ENCODE data around the gene CEP164. TPM values are rescaled to one million over a fixed set of nuclear protein-coding genes. Genes with fewer than 3 reads are reported as not detected.
"Not testable (repeated sequence)": the region's sequence is repeated elsewhere in the genome, so short reads cannot be mapped to it uniquely, and the experiment has no call there.

Gene CEP164
- polyA plus RNA-seq, 12 donors, result 10.9 to 29.2 (median 12.6) TPM; not detected in 1

DNA sequence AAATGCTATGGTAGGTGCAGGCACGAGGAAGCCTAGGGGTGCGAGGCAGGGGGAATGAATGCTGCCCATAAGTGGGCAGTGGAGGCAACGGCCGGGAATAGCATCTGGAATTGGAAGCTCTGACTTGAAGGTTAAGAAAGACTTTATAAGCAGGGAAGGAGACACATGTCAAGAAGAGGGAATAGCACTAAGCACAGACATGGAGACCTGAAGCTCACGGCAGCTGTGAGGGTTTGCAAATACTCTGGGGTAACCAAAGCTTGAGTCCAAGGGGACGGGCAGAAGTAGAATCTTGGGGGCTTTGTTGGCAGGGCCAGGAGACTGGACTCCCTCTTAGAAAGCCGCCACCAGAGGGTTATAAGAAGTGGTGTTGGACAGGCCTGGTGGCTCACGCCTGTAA lies 112.6 kb downstream of the CEP164 start:
- DNase-seq, result no peak

DNA sequence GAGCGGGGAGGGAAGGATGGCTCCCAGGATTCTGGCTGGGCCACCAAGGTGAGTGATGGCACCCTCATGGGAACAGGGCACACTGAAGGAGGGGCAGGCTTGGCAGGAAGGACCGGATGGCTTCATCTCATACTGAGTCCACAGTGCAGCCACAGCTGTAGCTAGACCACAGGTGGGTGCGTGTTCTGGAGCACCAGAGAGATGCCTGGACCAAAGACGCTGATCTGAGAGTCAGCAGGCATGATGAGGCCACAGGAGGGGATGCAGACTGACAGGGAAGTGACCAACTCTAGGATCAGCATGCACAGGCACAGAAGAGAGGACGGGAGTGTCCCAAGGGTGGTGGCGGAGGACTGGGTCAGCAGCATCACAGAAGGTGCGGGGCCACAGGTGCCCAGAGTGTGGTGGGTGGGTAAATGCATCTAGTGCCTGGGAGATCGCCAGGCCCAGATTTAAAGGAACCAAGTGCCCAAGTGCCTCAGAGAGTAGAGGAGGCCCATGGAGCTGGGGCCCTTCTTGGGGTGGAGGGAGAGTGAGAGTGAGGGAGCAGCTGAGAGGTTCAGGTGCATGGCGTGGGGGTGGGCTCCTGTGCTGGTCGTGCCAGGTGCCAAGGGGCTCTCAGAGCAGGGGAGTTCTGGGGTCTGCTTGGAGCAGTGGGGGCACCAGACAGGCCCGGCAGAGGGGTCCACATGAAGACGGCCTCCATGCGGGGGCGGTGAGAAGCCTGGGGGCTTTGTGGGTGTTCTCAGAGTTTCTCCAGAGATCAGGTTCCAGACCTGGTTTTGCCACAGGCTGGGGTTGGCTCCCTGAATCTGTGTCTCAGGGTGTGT lies 113.7 kb downstream of the CEP164 start:
- no peak for DNase-seq

DNA sequence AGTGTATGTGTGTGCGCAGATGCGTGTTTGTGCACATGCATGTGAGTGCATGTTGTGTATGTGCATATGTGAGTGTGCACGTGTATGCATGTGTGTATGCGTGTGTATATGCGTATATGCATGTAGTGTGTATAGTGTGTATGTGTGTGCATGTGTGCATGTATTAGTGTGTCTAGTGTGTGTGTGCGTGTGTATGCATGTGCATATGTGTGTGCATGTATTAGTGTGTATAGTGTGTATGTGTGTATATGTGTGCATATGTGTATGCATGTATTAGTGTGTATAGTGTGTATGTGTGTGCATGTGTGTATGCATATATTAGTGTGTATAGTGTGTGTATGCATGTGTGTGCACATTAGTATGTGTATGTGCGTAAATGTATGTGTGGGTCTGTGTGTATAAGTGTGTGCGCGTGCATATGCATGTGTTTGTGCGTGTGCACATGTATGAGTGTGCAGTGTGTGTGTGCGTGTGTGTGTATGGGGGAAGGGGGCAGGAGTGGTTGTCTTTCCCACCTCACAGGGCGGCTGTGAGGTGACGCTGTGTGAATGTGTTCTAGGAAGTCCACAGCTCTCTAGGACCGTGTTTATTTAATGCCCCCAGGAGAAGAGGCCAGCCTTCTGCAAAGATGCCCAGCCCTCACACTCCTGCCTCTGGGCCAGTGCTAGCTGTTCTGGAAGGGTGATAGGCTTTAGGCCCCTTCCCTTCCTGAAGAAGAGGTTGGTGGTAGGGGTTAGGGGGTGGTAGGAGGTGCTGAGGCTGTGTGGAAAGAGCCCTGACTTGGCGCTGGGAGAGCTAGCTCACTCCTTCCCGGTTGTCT lies 114.6 kb downstream of the CEP164 start:
- no peak for DNase-seq

DNA sequence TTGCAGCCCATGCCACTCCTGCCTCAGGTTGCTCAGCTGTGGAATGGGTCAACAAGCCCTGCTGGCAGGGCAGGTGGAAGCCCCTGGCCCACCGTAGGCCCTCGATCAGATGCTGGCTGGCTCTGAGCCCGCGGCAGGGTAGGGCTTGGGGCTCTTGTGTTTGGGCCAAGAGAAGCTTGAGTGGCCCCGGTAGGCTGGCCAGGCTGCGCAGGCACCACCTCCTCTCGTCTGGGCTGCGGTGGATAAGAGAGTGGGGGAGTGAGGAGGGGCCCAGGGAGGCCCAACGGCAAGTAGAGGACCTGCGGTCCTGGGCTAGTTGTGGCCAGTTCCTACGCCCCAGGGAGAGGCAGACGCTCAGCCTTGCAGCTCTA lies 115.2 kb downstream of the CEP164 start:
- DNase-seq, result no peak

DNA sequence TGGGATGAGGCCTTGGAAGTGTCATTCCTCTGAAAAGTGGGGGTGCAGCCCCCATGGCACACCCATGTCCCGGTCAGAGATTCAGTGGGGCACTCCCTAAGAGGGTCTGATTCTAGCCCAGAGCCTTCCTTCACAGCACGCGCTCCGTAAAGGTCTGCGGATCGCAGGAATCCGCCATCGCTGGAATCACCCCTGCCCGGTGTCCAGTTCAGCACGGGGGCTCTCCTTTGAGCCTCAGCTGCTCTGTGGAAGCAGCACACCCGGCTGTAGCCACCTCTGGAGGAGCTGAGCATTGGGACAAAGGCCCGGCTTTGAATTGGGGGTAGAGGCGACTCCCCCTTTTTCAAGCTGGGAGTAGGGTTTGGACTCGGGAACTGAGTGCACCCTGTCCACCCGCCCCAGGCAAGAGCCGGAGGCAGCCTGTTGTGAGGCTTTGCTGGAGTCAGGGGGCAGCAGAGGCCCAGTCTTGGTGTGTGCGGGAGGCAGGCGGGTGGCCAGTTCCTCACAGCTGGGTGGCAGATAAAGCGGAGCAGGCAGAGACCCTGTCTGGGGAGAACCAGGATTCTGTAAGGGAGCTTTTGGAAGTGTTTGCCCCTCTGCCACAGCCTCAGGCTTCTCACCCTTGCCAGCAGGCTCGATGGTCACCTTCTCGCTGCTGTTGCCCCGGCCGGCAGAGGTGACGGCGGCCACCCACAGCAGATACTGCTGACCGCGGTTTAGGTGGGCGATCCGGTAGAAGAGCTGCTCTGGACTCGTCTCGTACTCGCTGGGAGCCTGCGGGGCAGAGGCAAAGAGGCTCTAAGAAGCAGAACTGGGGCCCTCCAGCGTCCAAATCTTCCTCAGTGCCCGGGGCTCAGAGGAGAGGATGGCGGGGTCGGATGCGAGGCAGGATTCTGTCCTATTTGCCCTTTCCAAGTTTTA lies 115.9 kb downstream of the CEP164 start:
- peak; percentile 60 for DNase-seq

DNA sequence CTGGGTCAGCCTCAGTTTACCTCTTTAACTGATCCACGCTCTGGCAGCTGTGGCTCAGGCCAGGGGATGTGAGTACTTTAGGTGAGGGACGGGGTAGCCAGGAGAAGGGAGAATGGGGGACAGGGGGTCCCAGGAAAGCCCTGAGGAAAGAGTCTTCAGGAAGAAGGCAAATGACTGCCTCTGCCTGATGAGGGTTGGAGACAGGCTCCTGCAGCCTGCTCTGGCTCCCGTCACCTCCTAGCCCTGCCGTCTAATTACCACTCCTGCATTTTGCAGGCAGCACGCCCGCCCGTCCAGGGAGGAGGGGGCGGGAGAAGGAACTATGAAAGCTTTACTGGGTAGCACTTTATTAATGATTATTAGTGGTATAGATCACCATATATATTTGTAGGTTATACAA lies 116.6 kb downstream of the CEP164 start:
- DNase-seq, result no peak

DNA sequence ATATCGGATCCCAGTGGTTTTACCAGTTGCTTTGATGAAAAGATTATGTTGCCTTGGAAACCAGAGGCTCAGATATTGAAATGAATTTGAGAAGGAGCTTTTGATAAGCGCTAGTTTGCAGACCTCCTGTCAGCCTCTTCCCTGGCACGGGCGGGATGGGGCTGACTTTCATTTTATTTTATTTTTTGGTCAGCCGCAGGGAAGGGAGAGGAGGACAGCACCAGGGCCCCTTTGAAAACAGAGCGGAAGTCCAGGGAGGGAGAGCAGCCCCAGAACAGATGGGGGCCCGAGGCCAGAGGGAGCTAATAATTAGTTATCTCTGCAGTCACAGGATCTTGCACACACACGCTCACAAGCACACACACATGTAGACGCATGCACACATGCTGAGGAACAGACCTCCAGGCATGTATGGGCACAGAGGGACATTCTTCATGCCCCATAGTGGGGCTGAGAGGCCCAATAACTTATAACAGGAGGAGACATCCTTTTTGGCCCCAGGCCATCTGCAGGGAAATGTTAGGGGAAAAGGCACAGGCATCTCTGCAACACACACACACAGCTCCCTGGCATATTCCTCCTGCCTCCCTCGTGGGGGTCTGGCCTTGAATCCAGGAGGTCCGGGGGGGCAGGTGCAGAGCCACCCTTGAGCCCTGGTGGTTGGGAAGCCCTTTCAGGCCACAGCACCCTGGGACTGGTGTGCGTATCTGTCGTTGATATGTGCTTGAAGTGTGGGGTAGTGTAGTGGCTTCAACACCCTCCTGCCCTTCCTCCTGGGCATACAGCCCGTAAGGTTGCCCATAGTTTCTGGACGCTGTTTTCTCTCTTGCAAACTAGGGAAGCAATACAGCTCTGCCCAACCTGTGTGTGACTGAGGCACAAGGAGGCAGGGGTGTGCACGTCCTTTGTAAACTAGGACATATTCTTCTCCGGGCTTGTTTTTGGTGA lies 117.3 kb downstream of the CEP164 start:
- no peak for DNase-seq

DNA sequence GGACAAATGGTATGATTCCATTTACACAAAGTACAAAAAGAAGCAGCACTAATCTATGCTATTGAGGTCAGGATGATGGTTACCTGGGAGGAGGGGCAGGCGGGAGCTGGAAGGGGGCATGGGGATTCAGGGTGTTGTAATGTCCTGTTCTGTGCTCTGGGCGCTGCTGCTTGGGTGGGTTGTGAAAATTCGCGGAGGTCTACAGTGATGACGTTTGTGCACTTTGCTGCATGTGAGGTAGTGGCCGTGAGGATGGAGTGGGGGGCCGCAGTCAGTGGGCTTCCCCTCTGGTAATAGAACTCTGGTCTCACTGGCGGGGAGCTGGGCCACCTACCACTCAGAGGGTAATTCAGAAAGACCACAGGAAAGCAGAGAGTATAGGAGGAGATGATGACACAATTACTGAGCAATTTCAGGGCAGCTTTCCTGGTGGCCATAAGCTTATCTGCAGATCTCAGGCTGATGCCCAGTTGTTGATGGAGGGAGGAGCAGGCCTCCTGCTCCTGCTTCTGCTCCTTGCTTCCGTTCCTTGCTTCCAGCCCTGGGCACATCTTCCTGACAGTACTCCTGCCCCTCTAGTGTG lies 121.5 kb downstream of the CEP164 start:
- DNase-seq, result no peak

DNA sequence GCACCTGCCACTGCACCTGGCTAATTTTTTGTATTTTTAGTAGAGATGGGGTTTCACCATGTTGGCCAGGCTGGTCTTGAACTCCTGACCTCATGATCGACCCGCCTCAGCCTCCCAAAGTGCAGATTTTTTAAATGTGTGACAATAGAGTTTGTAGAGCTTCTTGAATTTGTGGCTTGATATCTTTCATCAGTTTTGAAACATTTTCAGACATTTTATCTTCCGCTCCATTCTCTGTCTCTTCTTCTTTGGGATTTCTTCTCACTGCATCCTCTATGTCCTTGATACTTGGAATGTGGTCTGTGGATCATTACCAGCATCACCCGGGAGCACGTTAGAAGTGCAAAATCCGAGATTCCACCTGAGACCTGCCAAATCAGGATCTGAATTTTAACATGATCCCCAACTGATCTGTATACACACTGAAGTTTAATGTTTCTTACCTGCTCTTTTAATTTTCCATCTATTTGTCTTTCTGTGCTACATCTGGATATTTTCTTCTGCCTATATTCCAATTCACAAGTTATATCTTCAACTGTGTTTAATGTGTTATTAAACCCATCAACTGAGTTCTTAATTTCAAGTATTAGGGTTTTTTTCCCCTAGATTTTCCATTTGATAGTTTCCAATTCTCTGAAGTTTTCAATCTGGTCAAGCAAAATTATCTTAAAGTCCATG lies 126.4 kb downstream of the CEP164 start:
- no peak for DNase-seq

DNA sequence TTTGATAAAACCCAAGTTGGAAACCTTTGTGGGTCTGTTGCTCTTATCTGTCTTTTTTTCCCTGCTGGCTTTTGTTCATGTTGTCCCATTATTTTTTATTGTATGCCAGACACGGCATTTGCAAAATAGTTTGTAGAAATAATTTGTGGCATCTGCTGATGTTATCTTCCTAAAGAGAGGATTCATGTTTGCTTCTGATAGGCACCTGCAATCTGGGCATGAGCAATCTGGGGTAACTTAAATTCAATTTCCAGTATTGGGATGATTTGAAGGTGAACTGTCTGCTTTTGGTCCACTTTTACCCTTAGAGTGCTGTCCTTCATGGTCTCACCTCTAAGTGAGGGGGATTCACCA lies 126.9 kb downstream of the CEP164 start:
- DNase-seq, result no peak

DNA sequence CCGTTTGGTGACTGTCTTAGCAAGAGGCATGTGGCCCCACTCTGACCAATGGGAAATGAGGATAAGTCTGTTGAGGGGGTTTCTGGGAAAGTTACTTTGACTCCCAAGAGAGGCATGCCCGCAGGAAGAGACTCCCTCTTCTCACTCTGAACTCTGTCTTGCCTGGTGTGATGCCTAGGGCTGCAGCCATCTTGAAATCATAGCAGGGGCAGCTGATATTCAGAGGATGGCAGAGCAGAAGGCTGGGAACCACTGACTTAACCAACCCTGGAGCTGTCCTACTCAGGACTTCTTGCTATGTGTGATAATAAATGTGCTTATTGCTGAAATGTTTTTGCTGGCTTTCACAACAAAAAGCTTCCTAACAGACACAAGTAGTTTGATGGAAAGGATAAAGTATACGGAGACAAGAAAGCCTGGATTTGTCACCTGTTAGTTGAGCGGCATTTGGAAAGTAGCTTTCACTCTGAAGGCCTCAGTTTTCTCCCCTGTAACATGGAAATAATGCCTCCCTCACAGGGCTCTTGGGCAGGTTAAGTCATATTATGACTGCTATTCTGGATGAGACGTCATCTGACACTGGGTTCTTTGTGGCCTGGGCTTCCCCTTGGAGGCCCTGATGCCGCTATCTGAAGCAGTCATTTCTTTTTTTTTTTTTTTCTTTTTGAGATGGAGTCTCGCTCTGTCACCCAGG lies 128.5 kb downstream of the CEP164 start:
- no peak for DNase-seq

DNA sequence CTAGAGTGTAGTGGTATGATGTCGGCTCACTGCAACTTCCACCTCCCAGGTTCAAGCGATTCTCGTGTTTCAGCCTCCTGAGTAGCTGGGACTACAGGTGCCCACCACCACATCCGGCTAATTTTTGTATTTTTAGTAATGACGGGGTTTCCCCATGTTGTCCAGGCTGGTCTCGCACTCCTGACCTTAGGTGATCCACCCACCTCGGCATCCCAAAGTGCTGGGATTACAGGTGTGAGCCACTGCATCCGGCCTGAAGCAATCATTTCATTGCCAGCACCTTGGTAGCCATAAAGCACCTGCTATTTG lies 129.0 kb downstream of the CEP164 start:
- DNase-seq, result not testable (repeated sequence)

DNA sequence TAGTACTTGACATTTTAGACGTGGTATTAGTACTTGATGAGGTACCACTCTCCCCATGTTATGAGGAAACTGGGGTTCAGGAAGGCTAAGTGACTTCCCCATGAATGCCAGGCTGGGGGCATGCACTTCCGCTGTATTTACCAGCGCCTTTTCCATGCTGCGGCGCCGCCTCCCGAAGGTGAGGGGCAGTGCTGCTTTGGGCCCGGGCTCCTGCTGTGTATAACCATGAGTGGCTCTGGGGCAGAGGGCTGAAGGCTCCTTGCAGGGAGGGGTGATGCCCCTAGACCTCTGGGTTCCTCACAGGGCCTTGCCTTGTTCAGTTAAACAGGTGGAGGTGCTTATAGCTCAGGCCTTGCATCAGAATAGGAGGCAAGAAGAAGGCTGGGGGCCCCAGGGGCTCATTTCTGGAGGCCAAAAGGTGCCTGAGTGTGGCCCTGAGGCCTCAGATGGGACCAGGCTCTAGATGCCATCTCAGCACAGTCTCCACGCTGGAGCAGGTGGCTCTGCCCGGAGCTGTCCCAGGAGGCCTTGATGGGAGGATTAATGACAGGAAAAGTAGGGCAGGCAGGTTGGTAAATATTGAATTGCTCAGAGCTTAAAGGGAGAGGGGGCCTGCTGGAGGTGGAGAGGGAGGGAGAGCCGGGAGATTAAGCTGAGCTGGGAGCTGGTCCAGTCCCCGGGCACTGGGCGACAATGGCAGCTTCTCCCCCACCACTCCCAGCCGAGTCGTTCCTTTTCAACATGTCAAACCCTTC lies 129.6 kb downstream of the CEP164 start:
- no peak for DNase-seq

DNA sequence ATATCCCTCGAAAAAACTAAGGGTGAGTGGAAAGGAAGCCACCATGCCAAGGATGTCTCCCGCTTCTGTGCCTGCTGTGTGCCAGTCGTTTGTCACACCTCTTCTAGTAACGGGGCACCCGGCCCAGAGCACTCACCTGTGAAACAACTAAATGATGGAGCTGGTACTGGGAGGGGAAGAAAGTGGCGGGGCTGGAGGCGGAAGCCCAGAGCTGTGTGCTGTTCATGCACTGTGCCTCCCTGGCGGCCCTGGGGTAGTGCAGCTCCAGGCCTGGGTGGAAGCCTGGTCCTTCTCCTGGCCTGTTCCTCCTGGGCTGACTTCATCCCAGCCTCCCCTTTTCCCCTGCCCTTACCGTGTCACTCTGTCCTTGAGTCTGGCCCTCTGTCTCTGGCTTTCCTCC lies 130.2 kb downstream of the CEP164 start:
- no peak for DNase-seq

DNA sequence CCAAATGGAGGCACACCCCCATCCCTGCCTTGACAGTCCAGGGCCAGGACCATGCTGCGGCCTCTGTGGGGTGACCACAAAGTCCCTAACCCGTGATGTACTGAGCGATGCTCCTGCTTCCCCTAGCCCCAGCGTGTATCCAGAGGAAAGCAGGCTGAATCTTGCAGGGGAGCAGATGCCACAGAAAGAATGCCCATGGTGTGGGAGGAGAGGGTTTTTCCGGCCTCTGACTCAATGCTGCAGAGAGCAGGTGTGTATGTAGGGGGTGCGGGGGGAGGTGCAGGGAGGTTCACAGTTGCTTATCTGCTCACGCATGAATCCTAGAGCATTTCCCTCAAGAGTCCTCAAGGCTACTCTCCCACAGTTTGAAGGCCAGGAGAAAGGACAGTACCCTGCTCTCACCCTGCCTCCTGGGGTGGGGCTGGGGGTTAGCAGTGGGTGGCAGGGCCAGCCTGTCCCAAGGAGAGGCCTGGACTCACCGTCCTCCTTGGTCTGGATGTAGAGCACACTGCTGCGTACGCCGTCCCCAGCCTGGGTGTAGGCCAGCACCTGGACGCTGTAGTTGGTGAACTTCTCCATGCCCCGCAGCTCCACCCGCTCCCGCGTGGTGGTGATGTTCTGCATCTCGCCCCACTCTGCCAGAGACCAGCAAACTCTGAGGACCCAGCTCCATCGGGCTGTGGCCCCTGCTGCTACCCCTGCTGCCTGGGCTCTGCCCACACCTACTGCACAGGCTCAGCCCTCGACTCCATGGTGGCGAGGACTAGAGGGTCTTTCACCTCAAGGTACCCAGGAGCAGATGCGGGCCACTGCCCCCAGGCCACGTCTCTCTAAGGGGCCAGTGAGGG lies 130.8 kb downstream of the CEP164 start:
- no peak for DNase-seq

DNA sequence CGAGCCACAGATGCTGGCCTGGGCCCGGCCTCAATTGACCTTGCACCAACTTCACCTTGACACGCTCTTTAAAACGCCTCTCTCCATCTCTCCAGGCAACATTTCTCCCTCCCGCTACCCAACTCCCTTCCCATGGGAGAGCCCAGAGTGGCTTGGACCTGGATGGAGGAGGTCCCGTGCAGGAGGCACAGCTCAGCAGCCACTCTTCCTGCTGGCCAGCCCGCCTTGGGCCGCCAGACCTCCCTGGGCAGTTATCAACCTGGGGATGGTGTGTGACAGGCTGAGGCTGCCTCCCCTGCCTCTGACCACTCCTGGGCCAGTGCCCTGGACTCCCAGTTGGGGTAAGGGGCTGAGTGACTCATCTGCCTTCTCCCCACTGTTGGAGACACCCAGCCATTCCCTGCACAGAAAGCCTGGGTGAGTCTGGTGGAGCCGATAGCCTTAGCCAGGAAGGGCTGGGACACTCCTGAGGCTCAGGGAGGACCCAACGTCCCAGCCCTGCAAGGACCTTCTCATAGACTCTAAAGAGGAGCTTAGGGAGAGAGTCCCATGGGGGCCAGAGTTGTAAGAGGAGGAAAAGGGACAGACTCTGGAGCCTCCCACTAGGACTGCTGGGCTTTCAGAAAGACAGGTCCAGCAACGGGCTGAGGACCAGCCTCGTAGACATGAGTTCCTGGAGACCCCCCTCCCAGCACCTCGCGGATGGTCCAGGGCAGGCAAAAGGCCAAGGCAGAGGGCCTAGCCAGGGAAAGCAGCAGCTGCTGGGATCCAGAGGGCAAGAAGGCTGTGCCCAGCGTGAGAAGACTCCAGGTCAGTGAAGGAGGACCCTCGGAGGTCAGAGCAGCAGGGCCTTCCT lies 131.7 kb downstream of the CEP164 start:
- DNase-seq, result no peak

DNA sequence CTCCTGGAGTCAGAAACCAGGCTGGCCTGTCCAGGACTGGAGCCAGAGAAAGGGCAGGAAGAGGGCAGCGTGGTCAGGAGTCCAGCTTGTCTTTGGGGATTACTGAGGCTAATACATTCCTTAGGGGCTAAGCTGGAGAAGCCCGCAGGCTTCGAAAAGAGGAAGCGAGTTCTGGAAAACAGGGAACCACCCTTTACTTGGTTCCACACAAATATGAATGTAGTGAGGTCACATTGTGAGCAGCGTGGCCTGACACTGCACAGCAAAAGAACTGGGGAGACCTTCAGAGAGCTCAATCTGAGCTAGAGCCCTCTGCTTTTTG lies 132.3 kb downstream of the CEP164 start:
- DNase-seq, result no peak
